IMR-90 (cell line): Measurements from ENCODE around the gene EHBP1. TPM values are rescaled to one million over a fixed set of nuclear protein-coding genes. Genes with fewer than 3 reads are reported as not detected.
A peak's percentile ranks its signal among the peaks of the same experiment; 100 is the strongest.

ENCODE experiments used
- ATAC-seq: fragments of 200-7000 bp; cut with Tn5 transposase; 2 replicates; pipeline ENCODE4 v1.9.1; 2020; ENCODE audit warnings: low read depth, mild to moderate bottlenecking, moderate library complexity
- BruUV-seq: library from RNA; stranded (reverse); fragments of 400-500 nt; replicated peaks from 2 replicates; lab custom pipeline; 2021; lab: Mats Ljungman, UMichigan
- CTCF ChIA-PET: fragments of 300-600 bp; formaldehyde crosslinking; extraction: SDS; loops from one replicate; lab custom pipeline; 2021; ENCODE audit warnings: antibody characterized with exemption; lab: Yijun Ruan, JAX
- POLR2A ChIA-PET: fragments of 300-600 bp; sonication (Branson Sonifier 250); formaldehyde crosslinking; loops from one replicate; lab custom pipeline; 2022; ENCODE audit warnings: antibody characterized with exemption; ENCODE audit not compliant: unreplicated experiment; lab: Charles Lee
- DNase-seq: peaks from one replicate; pipeline ENCODE4 v3.0.0; 2013
- H2AFZ ChIP-seq: replicated peaks from 2 replicates; pipeline ENCODE3; 2013; ENCODE audit warnings: low read length, mild to moderate bottlenecking; ENCODE audit not compliant: poor library complexity
- H2AK5ac ChIP-seq: 2 replicates; pipeline ENCODE4 v1.6.1; 2013; ENCODE audit warnings: low read depth, low read length, inconsistent platforms
- H2AK9ac ChIP-seq: replicated peaks from 2 replicates; pipeline ENCODE3; 2013; ENCODE audit warnings: mild to moderate bottlenecking, low read depth, low read length, moderate library complexity; ENCODE audit not compliant: poor library complexity
- H2BK120ac ChIP-seq: 2 replicates; pipeline ENCODE4 v1.6.1; 2013; ENCODE audit warnings: low read depth, low read length, inconsistent platforms
- H2BK15ac ChIP-seq: 3 replicates; pipeline ENCODE4 v1.6.1; 2013; ENCODE audit warnings: low read depth, low read length, inconsistent platforms
- H2BK20ac ChIP-seq: 2 replicates; pipeline ENCODE4 v1.6.1; 2013; ENCODE audit warnings: low read depth, mild to moderate bottlenecking, inconsistent platforms, low read length, moderate library complexity
- H2BK5ac ChIP-seq: 2 replicates; pipeline ENCODE4 v1.6.1; 2013; ENCODE audit warnings: mild to moderate bottlenecking, low read depth, low read length, inconsistent platforms; ENCODE audit not compliant: poor library complexity, severe bottlenecking
- H3K14ac ChIP-seq: replicated peaks from 2 replicates; pipeline ENCODE4 v1.6.1; 2013; ENCODE audit warnings: low read depth, low read length, inconsistent platforms
- H3K18ac ChIP-seq: 2 replicates; pipeline ENCODE4 v1.6.1; 2013; ENCODE audit warnings: low read depth, low read length, control low read depth
- H3K23ac ChIP-seq: 2 replicates; pipeline ENCODE4 v1.6.1; 2013; ENCODE audit warnings: low read depth, low read length, inconsistent platforms
- H3K27ac ChIP-seq: 2 replicates; pipeline ENCODE4 v1.5.1; 2013; ENCODE audit warnings: mild to moderate bottlenecking, control low read depth, low read length; ENCODE audit not compliant: insufficient read depth
- H3K27me3 ChIP-seq: 2 replicates; pipeline ENCODE4 v1.6.1; 2013; ENCODE audit warnings: low read length; ENCODE audit not compliant: control insufficient read depth, insufficient read depth
- H3K36me3 ChIP-seq: 2 replicates; pipeline ENCODE4 v1.6.1; 2013; ENCODE audit warnings: low read length, mixed read lengths; ENCODE audit not compliant: control insufficient read depth, insufficient read depth
- H3K4ac ChIP-seq: 2 replicates; pipeline ENCODE4 v1.6.1; 2013; ENCODE audit warnings: low read depth, low read length, inconsistent platforms
- H3K4me1 ChIP-seq: 2 replicates; pipeline ENCODE4 v1.6.1; 2013; ENCODE audit warnings: low read length, mixed read lengths; ENCODE audit not compliant: control insufficient read depth, insufficient read depth
- H3K4me2 ChIP-seq: 2 replicates; pipeline ENCODE4 v1.6.1; 2013; ENCODE audit warnings: low read depth, mild to moderate bottlenecking, control low read depth, low read length, moderate library complexity
- H3K4me3 ChIP-seq: 2 replicates; pipeline ENCODE4 v1.5.1; 2013; ENCODE audit warnings: low read depth, mild to moderate bottlenecking, control low read depth, low read length, moderate library complexity; ENCODE audit not compliant: insufficient read depth
- H3K56ac ChIP-seq: 2 replicates; pipeline ENCODE4 v1.6.1; 2013; ENCODE audit warnings: low read length, inconsistent platforms; ENCODE audit not compliant: insufficient read depth; ENCODE audit errors: extremely low read depth
- H3K79me1 ChIP-seq, 2 experiments: 2 replicates each; pipeline ENCODE4 v1.6.1; 2013; ENCODE audit warnings: low read length in 2 of 2, inconsistent platforms in 1 of 2, low read depth in 1 of 2
- H3K9ac ChIP-seq: 2 replicates; pipeline ENCODE4 v1.6.1; 2013; ENCODE audit warnings: low read depth, low read length, control low read depth
- H3K9me1 ChIP-seq: 2 replicates; pipeline ENCODE4 v1.6.1; 2013; ENCODE audit warnings: low read length, inconsistent platforms; ENCODE audit not compliant: insufficient read depth
- H3K9me3 ChIP-seq: 2 replicates; pipeline ENCODE4 v1.6.1; 2013; ENCODE audit warnings: low read length; ENCODE audit not compliant: control insufficient read depth, insufficient read depth
- H4K20me1 ChIP-seq: 2 replicates; pipeline ENCODE4 v1.6.1; 2013; ENCODE audit warnings: low read length, inconsistent platforms; ENCODE audit not compliant: insufficient read depth
- H4K5ac ChIP-seq: 2 replicates; pipeline ENCODE4 v1.6.1; 2013; ENCODE audit warnings: mild to moderate bottlenecking, low read depth, low read length, control low read depth
- H4K8ac ChIP-seq, 2 experiments: 2 replicates each; pipeline ENCODE4 v1.6.1; 2013; ENCODE audit warnings: low read depth in 2 of 2, low read length in 2 of 2, control low read depth in 1 of 2, inconsistent platforms in 1 of 2
- H4K91ac ChIP-seq: 2 replicates; pipeline ENCODE4 v1.6.1; 2013; ENCODE audit warnings: low read depth, low read length, inconsistent platforms; ENCODE audit not compliant: insufficient read depth
- BHLHE40 ChIP-seq: fragments of 150-350 bp; IDR thresholded peaks from 2 replicates; pipeline ENCODE4 v1.6.1; 2016; ENCODE audit warnings: mild to moderate bottlenecking, low read depth, low read length
- CEBPB ChIP-seq: IDR thresholded peaks from 2 replicates; pipeline ENCODE4 v1.6.1; 2012; ENCODE audit warnings: low read depth, low read length, improper control_type of control experiment
- CHD1 ChIP-seq: IDR thresholded peaks from 2 replicates; pipeline ENCODE4 v1.6.1; 2012; ENCODE audit warnings: low read depth, low read length, improper control_type of control experiment
- FOS ChIP-seq: fragments of 150-350 bp; IDR thresholded peaks from 2 replicates; pipeline ENCODE4 v1.6.1; 2016; ENCODE audit warnings: low read depth, low read length
- MAFK ChIP-seq: IDR thresholded peaks from 2 replicates; pipeline ENCODE4 v1.6.1; 2012; ENCODE audit warnings: low read depth, low read length, improper control_type of control experiment
- MAZ ChIP-seq: IDR thresholded peaks from 2 replicates; pipeline ENCODE4 v1.6.1; 2012; ENCODE audit warnings: low read depth, mild to moderate bottlenecking, low read length, improper control_type of control experiment, moderate library complexity, borderline replicate concordance
- MXI1 ChIP-seq: IDR thresholded peaks from 2 replicates; pipeline ENCODE4 v1.6.1; 2012; ENCODE audit warnings: low read depth, mild to moderate bottlenecking, low read length, moderate library complexity, borderline replicate concordance
- NFE2L2 ChIP-seq: fragments of 150-350 bp; IDR thresholded peaks from 2 replicates; pipeline ENCODE4 v1.6.1; 2016; ENCODE audit warnings: low read depth, mild to moderate bottlenecking, low read length
- POLR2A ChIP-seq: IDR thresholded peaks from 2 replicates; pipeline ENCODE4 v1.6.1; 2012; ENCODE audit warnings: mild to moderate bottlenecking, low read depth, low read length
- RAD21 ChIP-seq: IDR thresholded peaks from 2 replicates; pipeline ENCODE4 v1.6.1; 2012; ENCODE audit warnings: low read length, improper control_type of control experiment
- RCOR1 ChIP-seq: IDR thresholded peaks from 2 replicates; pipeline ENCODE4 v1.6.1; 2012; ENCODE audit warnings: mild to moderate bottlenecking, low read length, improper control_type of control experiment; ENCODE audit not compliant: insufficient replicate concordance
- RFX5 ChIP-seq: IDR thresholded peaks from 2 replicates; pipeline ENCODE4 v1.8.0; 2012; ENCODE audit warnings: low read depth, mild to moderate bottlenecking, low read length, moderate library complexity
- SMC3 ChIP-seq: fragments of 150-350 bp; IDR thresholded peaks from 2 replicates; pipeline ENCODE4 v1.6.1; 2016; ENCODE audit warnings: low read depth, mild to moderate bottlenecking, antibody characterized with exemption, low read length, moderate library complexity
- WGBS, 2 experiments: methylation state at CpG; one replicate each; pipeline versions ENCODE4 v1.1.5 to v1.1.7; 2013; ENCODE audit warnings: missing lambda C conversion rate in 2 of 2; ENCODE audit not compliant: insufficient read length in 1 of 2; ENCODE audit errors: extremely low coverage in 2 of 2; 5-methylcytosine and 5-hydroxymethylcytosine counted together
- dilution Hi-C: fragments of 300-500 bp; cut with HindIII; formaldehyde crosslinking; loops from one replicate; pipeline ENCODE4 v1.14.3; 2018; ENCODE audit warnings: low sequenced_read_pairs; ENCODE audit not compliant: unreplicated experiment
- in situ Hi-C: fragments of 300-500 bp; cut with MboI; formaldehyde crosslinking; loops from 3 replicates; pipeline ENCODE4 v1.14.3; 2019; ENCODE audit warnings: low sequenced_read_pairs, inconsistent platforms, mixed read lengths
- intact Hi-C: fragments of 100-400 bp; cut with micrococcal nuclease; formaldehyde crosslinking; loops from 2 replicates; pipeline ENCODE4 v1.10.0; 2022
- polyA plus RNA-seq, 3 experiments: library from polyadenylated mRNA; depleted of rRNA; stranded (reverse); fragments of >200 nt; gene quantifications; 2 replicates each; pipeline ENCODE4 v1.2.3, GENCODE V29; 2012; ENCODE audit warnings: low replicate concordance in 1 of 3
- total RNA-seq: library from RNA; depleted of rRNA; stranded (reverse); fragments of >200 nt; gene quantifications from 2 replicates; pipeline ENCODE4 v1.2.3, GENCODE V29; 2012
- TF ChIP-seq, protein P1 (sequence below): conservative IDR thresholded peaks from 2 replicates; pipeline ENCODE4 v1.5.1; 2012; ENCODE audit warnings: mild to moderate bottlenecking, low read depth, low read length, improper control_type of control experiment
- TF ChIP-seq, protein P2 (sequence below): fragments of 150-350 bp; IDR thresholded peaks from 2 replicates; pipeline ENCODE4 v1.6.1; 2017; ENCODE audit warnings: mild to moderate bottlenecking, antibody characterized with exemption, low read length, low read depth
- TF ChIP-seq, protein P3 (sequence below): fragments of 150-350 bp; IDR thresholded peaks from 2 replicates; pipeline ENCODE4 v1.6.1; 2016; ENCODE audit warnings: low read depth, mild to moderate bottlenecking, low read length, moderate library complexity, borderline replicate concordance

The EHBP1 gene
- total and polyA plus RNA-seq, 2 of the 4 experiments (the other 2 are of a cell fraction), result 28.3 to 44.4 TPM

DNA sequence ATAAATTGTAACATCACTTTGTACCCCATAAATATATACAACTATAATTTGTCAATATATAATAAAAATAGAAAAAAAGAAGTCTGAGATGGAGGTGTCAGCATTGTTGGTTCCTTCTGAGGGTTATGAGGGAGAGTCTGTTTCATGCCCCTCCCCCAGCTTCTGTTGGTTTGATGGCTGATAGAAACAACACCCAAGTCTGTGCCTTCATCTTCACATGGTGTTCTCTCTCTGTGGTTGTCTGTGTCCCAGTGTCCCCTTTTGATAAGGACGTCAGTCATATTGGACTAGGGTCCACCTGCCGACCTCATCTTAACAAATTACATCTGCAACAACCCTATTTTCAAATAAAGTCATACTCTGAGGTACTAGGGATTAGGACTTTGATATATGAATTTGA lies 20.3 kb upstream of the EHBP1 start:
- ChIA-PET POLR2A (no interaction called here), CTCF (no interaction called here)
- ATAC-seq, result no peak
- no peaks in the 10 kb centered on the region for H4K20me1 ChIP-seq
- H3K4me3 ChIP-seq, result no peak overlapping the region
- no peaks in the 10 kb centered on the region for H3K9me3 ChIP-seq
- dilution Hi-C loops (no loop called here), intact Hi-C loops (no loop called here), in situ Hi-C loops (no loop called here)
- H3K14ac ChIP-seq, result no peak overlapping the region
- H3K27ac ChIP-seq, result no peak overlapping the region
- no peak overlapping the region for H2AFZ ChIP-seq
- no peak overlapping the region for H3K4me2 ChIP-seq
- H4K5ac ChIP-seq, result no peak overlapping the region
- no peak overlapping the region for H3K9ac ChIP-seq
- no peaks in the 10 kb centered on the region for H3K4me1 ChIP-seq
- WGBS, 2 experiments, result no CpG with 5 or more reads among the region's 2 CpGs
- H3K36me3 ChIP-seq, result no peaks in the 10 kb centered on the region
- no peaks in the 10 kb centered on the region for H3K79me1 ChIP-seq
- no peak overlapping the region for H2BK120ac ChIP-seq
- no peak overlapping the region for H3K4ac ChIP-seq
- H3K23ac ChIP-seq, result no peak overlapping the region
- DNase-seq, result no peak
- no peak overlapping the region for H2BK20ac ChIP-seq
- H3K56ac ChIP-seq, result no peak overlapping the region
- peak overlapping the region; percentile 24 for H2AK9ac ChIP-seq
- no peak overlapping the region for H4K91ac ChIP-seq
- no peak overlapping the region for H2BK15ac ChIP-seq
- no peak overlapping the region for H2BK5ac ChIP-seq
- no peaks in the 10 kb centered on the region for H3K9me1 ChIP-seq
- TF ChIP-seq FOS (no peak), CHD1 (no peak), MAFK (no peak), NFE2L2 (no peak), BHLHE40 (no peak), CEBPB (no peak), SMC3 (no peak), POLR2A (no peak), RAD21 (no peak), RFX5 (no peak), MAZ (no peak), MXI1 (no peak), RCOR1 (no peak)
- TF ChIP-seq, protein P1, sequence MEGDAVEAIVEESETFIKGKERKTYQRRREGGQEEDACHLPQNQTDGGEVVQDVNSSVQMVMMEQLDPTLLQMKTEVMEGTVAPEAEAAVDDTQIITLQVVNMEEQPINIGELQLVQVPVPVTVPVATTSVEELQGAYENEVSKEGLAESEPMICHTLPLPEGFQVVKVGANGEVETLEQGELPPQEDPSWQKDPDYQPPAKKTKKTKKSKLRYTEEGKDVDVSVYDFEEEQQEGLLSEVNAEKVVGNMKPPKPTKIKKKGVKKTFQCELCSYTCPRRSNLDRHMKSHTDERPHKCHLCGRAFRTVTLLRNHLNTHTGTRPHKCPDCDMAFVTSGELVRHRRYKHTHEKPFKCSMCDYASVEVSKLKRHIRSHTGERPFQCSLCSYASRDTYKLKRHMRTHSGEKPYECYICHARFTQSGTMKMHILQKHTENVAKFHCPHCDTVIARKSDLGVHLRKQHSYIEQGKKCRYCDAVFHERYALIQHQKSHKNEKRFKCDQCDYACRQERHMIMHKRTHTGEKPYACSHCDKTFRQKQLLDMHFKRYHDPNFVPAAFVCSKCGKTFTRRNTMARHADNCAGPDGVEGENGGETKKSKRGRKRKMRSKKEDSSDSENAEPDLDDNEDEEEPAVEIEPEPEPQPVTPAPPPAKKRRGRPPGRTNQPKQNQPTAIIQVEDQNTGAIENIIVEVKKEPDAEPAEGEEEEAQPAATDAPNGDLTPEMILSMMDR, result no peak
- TF ChIP-seq, protein P2, sequence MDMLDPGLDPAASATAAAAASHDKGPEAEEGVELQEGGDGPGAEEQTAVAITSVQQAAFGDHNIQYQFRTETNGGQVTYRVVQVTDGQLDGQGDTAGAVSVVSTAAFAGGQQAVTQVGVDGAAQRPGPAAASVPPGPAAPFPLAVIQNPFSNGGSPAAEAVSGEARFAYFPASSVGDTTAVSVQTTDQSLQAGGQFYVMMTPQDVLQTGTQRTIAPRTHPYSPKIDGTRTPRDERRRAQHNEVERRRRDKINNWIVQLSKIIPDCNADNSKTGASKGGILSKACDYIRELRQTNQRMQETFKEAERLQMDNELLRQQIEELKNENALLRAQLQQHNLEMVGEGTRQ, result no peak
- TF ChIP-seq, protein P3, sequence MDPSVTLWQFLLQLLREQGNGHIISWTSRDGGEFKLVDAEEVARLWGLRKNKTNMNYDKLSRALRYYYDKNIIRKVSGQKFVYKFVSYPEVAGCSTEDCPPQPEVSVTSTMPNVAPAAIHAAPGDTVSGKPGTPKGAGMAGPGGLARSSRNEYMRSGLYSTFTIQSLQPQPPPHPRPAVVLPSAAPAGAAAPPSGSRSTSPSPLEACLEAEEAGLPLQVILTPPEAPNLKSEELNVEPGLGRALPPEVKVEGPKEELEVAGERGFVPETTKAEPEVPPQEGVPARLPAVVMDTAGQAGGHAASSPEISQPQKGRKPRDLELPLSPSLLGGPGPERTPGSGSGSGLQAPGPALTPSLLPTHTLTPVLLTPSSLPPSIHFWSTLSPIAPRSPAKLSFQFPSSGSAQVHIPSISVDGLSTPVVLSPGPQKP, result no peak
- H3K27me3 ChIP-seq, result peaks cover 4% of the 10 kb centered on the region; the same call in 1 of the 2 replicates
- no TSS peak for BruUV-seq
- H4K8ac ChIP-seq, result no peak overlapping the region
- H2AK5ac ChIP-seq, result no peak overlapping the region
- no peak overlapping the region for H3K18ac ChIP-seq
